SK-N-SH (cell line): ENCODE data around the gene TCP1. TPM values are rescaled to one million over a fixed set of nuclear protein-coding genes. Genes with fewer than 3 reads are reported as not detected.

Experiments used
- CTCF ChIA-PET: fragments of 300-600, 350-600 bp; formaldehyde crosslinking; extraction: SDS; loops from one replicate; lab custom pipeline; 2021; lab: Yijun Ruan, JAX
- POLR2A ChIA-PET: fragments of 350-600 bp; sonication (Branson Sonifier 250); formaldehyde crosslinking; extraction: SDS; loops from one replicate; lab custom pipeline; 2020; ENCODE audit warnings: antibody characterized with exemption, inconsistent platforms; lab: Yijun Ruan, JAX
- DNase-seq: peaks from one replicate; pipeline ENCODE4 v3.0.0; 2012
- H2AFZ ChIP-seq: fragments of 200-600 bp; sonication (generic); 2 replicates; pipeline ENCODE4 v1.8.1; 2016; ENCODE audit warnings: antibody characterized with exemption, mild to moderate bottlenecking, low read depth
- H3F3A ChIP-seq: fragments of 200-600 bp; sonication (generic); replicated peaks from 2 replicates; pipeline ENCODE3; 2016; ENCODE audit warnings: antibody characterized with exemption, mild to moderate bottlenecking; ENCODE audit not compliant: insufficient read depth
- H3K27ac ChIP-seq, 2 experiments: fragments of 200-500 bp in 1 of 2; fragments of 200-600 bp in 1 of 2; sonication (Bioruptor generic) in 1 of 2; sonication (generic), shearing (Covaris generic) in 1 of 2; 2 replicates each; pipeline versions ENCODE4 v1.5.1 to v1.6.1; 2014 to 2016; ENCODE audit warnings: low read depth in 2 of 2, inconsistent platforms in 1 of 2, low read length in 1 of 2, mild to moderate bottlenecking in 1 of 2, mixed read lengths in 1 of 2
- H3K27me3 ChIP-seq: fragments of 200-600 bp; sonication (generic), shearing (Covaris generic); 2 replicates; pipeline ENCODE4 v1.6.1; 2016; ENCODE audit warnings: mixed run types; ENCODE audit not compliant: insufficient read depth
- H3K36me3 ChIP-seq, 2 experiments: fragments of 200-500 bp in 1 of 2; fragments of 200-600 bp in 1 of 2; sonication (Bioruptor generic) in 1 of 2; sonication (generic) in 1 of 2; replicated peaks in 1 of 2; 2 replicates each; pipeline versions ENCODE3 to v1.5.1; 2014 to 2016; ENCODE audit warnings: low read length in 1 of 2, mild to moderate bottlenecking in 1 of 2; ENCODE audit not compliant: insufficient read depth in 2 of 2, control insufficient read depth in 1 of 2
- H3K4me1 ChIP-seq, 2 experiments: fragments of 200-500 bp in 1 of 2; fragments of 200-600 bp in 1 of 2; sonication (Bioruptor generic) in 1 of 2; sonication (generic), shearing (Covaris generic) in 1 of 2; 2 replicates each; pipeline versions ENCODE4 v1.5.1 to v1.6.1; 2014 to 2016; ENCODE audit warnings: low read depth in 1 of 2, low read length in 1 of 2, mixed run types in 1 of 2; ENCODE audit not compliant: insufficient read depth in 2 of 2, control insufficient read depth in 1 of 2
- H3K4me2 ChIP-seq: fragments of 200-600 bp; sonication (generic), shearing (Covaris generic); 2 replicates; pipeline ENCODE4 v1.6.1; 2017; ENCODE audit warnings: mixed run types
- H3K4me3 ChIP-seq, 2 experiments: fragments of 200-500 bp in 1 of 2; fragments of 200-600 bp in 1 of 2; sonication (Bioruptor generic) in 1 of 2; sonication (generic), shearing (Covaris generic) in 1 of 2; 2 replicates each; pipeline versions ENCODE4 v1.5.1 to v1.8.1; 2014 to 2016; ENCODE audit warnings: low read depth in 2 of 2, inconsistent platforms in 1 of 2, low read length in 1 of 2, mild to moderate bottlenecking in 1 of 2, mixed read lengths in 1 of 2, moderate library complexity in 1 of 2
- H3K79me2 ChIP-seq: fragments of 200-600 bp; sonication (generic); 2 replicates; pipeline ENCODE4 v1.8.1; 2017; ENCODE audit warnings: mild to moderate bottlenecking; ENCODE audit not compliant: insufficient read depth
- H3K9ac ChIP-seq: fragments of 200-600 bp; sonication (generic); 2 replicates; pipeline ENCODE4 v1.6.1; 2017; ENCODE audit warnings: mixed run types
- H3K9me2 ChIP-seq: fragments of 200-600 bp; sonication (generic); 2 replicates; pipeline ENCODE4 v1.6.1; 2017; ENCODE audit warnings: mixed run types
- H3K9me3 ChIP-seq: fragments of 200-600 bp; sonication (generic); 2 replicates; pipeline ENCODE4 v1.6.1; 2017; ENCODE audit warnings: mixed run types, mild to moderate bottlenecking, moderate library complexity
- H4K20me1 ChIP-seq: fragments of 200-600 bp; sonication (generic); 2 replicates; pipeline ENCODE4 v1.6.1; 2017; ENCODE audit warnings: mild to moderate bottlenecking, mixed run types; ENCODE audit not compliant: insufficient read depth
- EP300 ChIP-seq, 2 experiments: IDR thresholded peaks; 2 replicates each; pipeline versions ENCODE4 v1.4.0 to v1.6.1; 2012; ENCODE audit warnings: borderline replicate concordance in 1 of 2, low read depth in 1 of 2, low read length in 1 of 2
- EZH2phosphoT487 ChIP-seq: fragments of 200-600 bp; sonication (generic); IDR thresholded peaks from 2 replicates; pipeline ENCODE4 v1.6.1; 2017; ENCODE audit warnings: low read depth, mixed run types, mild to moderate bottlenecking, antibody characterized with exemption, moderate library complexity, borderline replicate concordance
- FOSL2 ChIP-seq: IDR thresholded peaks from 2 replicates; pipeline ENCODE4 v1.4.0; 2012; ENCODE audit warnings: low read depth, mild to moderate bottlenecking, moderate library complexity, borderline replicate concordance
- FOXJ3 ChIP-seq: sonication (generic); formaldehyde crosslinking; IDR thresholded peaks from 2 replicates; pipeline ENCODE4 v1.5.1; 2020; ENCODE audit warnings: mild to moderate bottlenecking, missing genetic modification reagents
- GABPA ChIP-seq: IDR thresholded peaks from 2 replicates; pipeline ENCODE4 v1.4.0; 2012; ENCODE audit warnings: low read depth, mild to moderate bottlenecking
- MEF2A ChIP-seq: IDR thresholded peaks from 2 replicates; pipeline ENCODE4 v1.4.0; 2012; ENCODE audit warnings: low read depth, borderline replicate concordance
- MXI1 ChIP-seq: IDR thresholded peaks from 2 replicates; pipeline ENCODE4 v1.6.1; 2012; ENCODE audit warnings: mild to moderate bottlenecking, low read depth, low read length, improper control_type of control experiment
- NRF1 ChIP-seq: IDR thresholded peaks from 2 replicates; pipeline ENCODE4 v1.6.1; 2012; ENCODE audit warnings: low read depth, mild to moderate bottlenecking, low read length
- POLR2AphosphoS5 ChIP-seq: IDR thresholded peaks from 2 replicates; pipeline ENCODE4 v1.6.1; 2012; ENCODE audit warnings: low read depth, low read length
- RXRA ChIP-seq: IDR thresholded peaks from 2 replicates; pipeline ENCODE4 v1.4.0; 2012; ENCODE audit warnings: low read depth, mild to moderate bottlenecking, borderline replicate concordance
- SIN3A ChIP-seq: IDR thresholded peaks from 2 replicates; pipeline ENCODE4 v1.6.1; 2012; ENCODE audit warnings: low read depth, mild to moderate bottlenecking, low read length, moderate library complexity, borderline replicate concordance
- SMC3 ChIP-seq: IDR thresholded peaks from 2 replicates; pipeline ENCODE4 v1.6.1; 2012; ENCODE audit warnings: low read depth, low read length, improper control_type of control experiment
- TAF1 ChIP-seq: IDR thresholded peaks from 2 replicates; pipeline ENCODE4 v1.6.1; 2012; ENCODE audit warnings: low read depth, mild to moderate bottlenecking, low read length, moderate library complexity, borderline replicate concordance
- TCF12 ChIP-seq: IDR thresholded peaks from 2 replicates; pipeline ENCODE4 v1.4.0; 2012
- WGBS: methylation state at CpG from one replicate; pipeline ENCODE4 v1.1.6; 2017; ENCODE audit warnings: low lambda C conversion rate; 5-methylcytosine and 5-hydroxymethylcytosine counted together
- polyA plus RNA-seq, 3 experiments: library from polyadenylated mRNA; depleted of rRNA; stranded (reverse); fragments of >200 nt; gene quantifications; 2 replicates each; pipeline ENCODE4 v1.2.3, GENCODE V29; 2012
- TF ChIP-seq, protein P1 (sequence below): IDR thresholded peaks from 2 replicates; pipeline ENCODE4; 2012
- TF ChIP-seq, protein P2 (sequence below): fragments of 150-350 bp; IDR thresholded peaks from 2 replicates; pipeline ENCODE4 v1.6.1; 2017; ENCODE audit warnings: antibody characterized with exemption, low read length, low read depth, borderline replicate concordance
- TF ChIP-seq, protein P3 (sequence below): IDR thresholded peaks from 2 replicates; pipeline ENCODE4 v1.4.0; 2012; ENCODE audit warnings: low read depth
- TF ChIP-seq, protein P4 (sequence below): IDR thresholded peaks from 2 replicates; pipeline ENCODE4 v1.4.0; 2012; ENCODE audit warnings: low read depth, borderline replicate concordance

Gene TCP1
- polyA plus RNA-seq, 1 of the 3 experiments (the other 2 are of a cell fraction): 154 TPM

DNA sequence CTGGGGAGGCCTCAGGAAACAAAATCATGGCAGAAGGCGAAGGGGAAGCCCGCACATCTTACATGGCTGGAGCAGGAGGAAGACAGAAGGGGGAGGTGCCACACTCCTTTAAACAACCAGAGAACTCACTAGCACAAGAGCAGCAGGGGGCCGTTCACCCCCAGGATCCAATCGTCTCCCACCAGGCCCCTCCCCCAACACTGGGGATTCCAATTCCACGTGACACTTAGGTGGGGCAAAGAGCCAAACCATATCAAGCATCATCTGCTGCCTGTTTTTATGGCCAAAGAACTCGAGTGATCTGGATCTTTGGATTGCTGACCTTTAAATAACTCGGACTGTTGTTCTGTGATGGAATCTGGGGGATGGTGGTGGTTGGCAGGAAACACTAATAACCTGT is 38.7 kb upstream of the TCP1 start:
- Histone ChIP-seq H3K27me3 (no peaks in the 10 kb centered on the region), H3K4me3 (no peak overlapping the region), H2AFZ (no peak overlapping the region), H3K27ac (no peak overlapping the region), H3K4me2 (no peak overlapping the region), H3K9me3 (no peaks in the 10 kb centered on the region), H3K36me3 (no peaks in the 10 kb centered on the region), H3K9me2 (no peaks in the 10 kb centered on the region), H3K4me1 (no peaks in the 10 kb centered on the region), H3K79me2 (no peaks in the 10 kb centered on the region), H3F3A (no peaks in the 10 kb centered on the region), H3K9ac (no peak overlapping the region), H4K20me1 (no peaks in the 10 kb centered on the region)
- POLR2A ChIA-PET: no interaction called here
- 47% methylated on average over 6 of the region's 7 CpGs for WGBS
- DNase-seq: no peak
- CTCF ChIA-PET: no interaction called here
- TF ChIP-seq, protein P1, sequence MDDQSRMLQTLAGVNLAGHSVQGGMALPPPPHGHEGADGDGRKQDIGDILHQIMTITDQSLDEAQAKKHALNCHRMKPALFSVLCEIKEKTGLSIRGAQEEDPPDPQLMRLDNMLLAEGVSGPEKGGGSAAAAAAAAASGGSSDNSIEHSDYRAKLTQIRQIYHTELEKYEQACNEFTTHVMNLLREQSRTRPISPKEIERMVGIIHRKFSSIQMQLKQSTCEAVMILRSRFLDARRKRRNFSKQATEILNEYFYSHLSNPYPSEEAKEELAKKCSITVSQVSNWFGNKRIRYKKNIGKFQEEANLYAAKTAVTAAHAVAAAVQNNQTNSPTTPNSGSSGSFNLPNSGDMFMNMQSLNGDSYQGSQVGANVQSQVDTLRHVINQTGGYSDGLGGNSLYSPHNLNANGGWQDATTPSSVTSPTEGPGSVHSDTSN: no peak
- no peak for TF ChIP-seq SMC3

DNA sequence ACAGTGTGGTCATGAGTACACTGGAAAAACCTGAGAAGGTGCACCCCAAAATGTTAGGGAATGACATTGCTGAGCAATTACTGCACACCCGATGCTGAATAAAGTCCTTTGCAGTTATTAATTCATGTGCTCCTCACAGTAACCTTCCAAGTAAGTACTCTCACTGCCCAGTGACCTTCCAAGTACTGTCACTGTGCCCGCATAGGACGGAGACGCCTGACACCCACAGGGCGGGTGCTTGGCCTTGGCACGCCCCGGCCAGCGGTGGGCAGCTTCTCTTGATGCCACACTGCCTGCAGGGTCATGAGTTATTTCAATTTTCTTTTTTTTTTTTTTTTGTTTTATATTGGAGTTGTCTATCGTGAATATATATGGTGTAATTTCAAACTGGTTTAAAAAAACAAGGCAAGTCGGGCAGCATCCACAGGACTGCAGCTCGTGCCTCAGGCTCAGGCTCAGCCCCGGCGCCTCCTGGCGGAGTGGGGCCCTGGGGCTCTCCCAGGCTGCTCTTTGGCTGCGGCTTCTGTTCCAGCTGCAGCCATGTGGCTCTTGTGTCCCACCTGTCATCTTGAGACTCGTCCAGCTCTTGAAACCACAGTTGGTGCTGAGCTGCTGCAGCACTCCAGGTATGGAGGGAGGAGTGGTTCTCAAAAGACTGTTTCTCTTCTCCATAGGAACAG is 37.7 kb upstream of the TCP1 start:
- DNase-seq: no peak
- no peak overlapping the region for H3K27ac ChIP-seq
- no peaks in the 10 kb centered on the region for H3F3A ChIP-seq
- no peak overlapping the region for H3K9ac ChIP-seq
- no peak overlapping the region for H2AFZ ChIP-seq
- no peaks in the 10 kb centered on the region for H3K9me2 ChIP-seq
- TF ChIP-seq POLR2AphosphoS5 (no peak), EP300 (IDR thresholded peaks at IDR 0.05; ENCODE audit: borderline replicate concordance in 1 of 2, low read depth in 1 of 2, low read length in 1 of 2) (no peak), NRF1 (no peak)
- TF ChIP-seq, protein P2, sequence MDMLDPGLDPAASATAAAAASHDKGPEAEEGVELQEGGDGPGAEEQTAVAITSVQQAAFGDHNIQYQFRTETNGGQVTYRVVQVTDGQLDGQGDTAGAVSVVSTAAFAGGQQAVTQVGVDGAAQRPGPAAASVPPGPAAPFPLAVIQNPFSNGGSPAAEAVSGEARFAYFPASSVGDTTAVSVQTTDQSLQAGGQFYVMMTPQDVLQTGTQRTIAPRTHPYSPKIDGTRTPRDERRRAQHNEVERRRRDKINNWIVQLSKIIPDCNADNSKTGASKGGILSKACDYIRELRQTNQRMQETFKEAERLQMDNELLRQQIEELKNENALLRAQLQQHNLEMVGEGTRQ: no peak
- TF ChIP-seq, protein P3, sequence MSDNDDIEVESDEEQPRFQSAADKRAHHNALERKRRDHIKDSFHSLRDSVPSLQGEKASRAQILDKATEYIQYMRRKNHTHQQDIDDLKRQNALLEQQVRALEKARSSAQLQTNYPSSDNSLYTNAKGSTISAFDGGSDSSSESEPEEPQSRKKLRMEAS: no peak
- no peaks in the 10 kb centered on the region for H3K9me3 ChIP-seq
- CTCF ChIA-PET: interaction anchor here (0.7 kb wide), 1 partner anchor 10 kb away, joined by 3 read pairs; no protein-coding TSS in a partner anchor
- no peaks in the 10 kb centered on the region for H3K27me3 ChIP-seq
- H3K79me2 ChIP-seq: no peaks in the 10 kb centered on the region
- no peaks in the 10 kb centered on the region for H3K4me1 ChIP-seq
- no peaks in the 10 kb centered on the region for H3K36me3 ChIP-seq
- H3K4me2 ChIP-seq: no peak overlapping the region
- H4K20me1 ChIP-seq: no peaks in the 10 kb centered on the region
- WGBS: 83% methylated on average over 16 of the region's 16 CpGs
- POLR2A ChIA-PET: no interaction called here
- H3K4me3 ChIP-seq: no peak overlapping the region

DNA sequence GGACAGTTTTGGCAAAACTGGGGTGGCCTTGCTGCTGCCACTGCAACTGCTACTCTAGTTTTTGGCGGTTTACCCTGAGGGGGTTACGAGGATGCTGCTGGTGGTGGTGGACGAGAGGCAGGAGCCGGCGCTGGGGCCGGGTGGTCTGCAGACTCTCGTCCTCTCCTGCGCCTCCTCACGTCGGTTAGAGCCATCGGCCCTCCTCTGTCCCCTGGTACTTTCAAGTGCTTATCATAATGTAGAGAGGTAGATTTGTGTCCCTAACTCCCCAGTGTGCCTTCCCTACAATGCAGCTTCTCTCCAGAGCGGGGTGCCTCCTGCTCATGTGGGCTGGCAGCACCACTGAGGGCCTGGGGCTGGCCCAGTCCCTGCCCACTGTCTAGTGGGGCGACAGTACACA is 36.6 kb upstream of the TCP1 start:
- TF ChIP-seq FOSL2 (no peak), MEF2A (no peak), GABPA (no peak), SMC3 (no peak), TAF1 (no peak), EZH2phosphoT487 (no peak), POLR2AphosphoS5 (no peak), RXRA (no peak), FOXJ3 (CRISPR knock-in tag) (no peak), TCF12 (no peak), MXI1 (no peak), SIN3A (no peak)
- TF ChIP-seq, protein P4, sequence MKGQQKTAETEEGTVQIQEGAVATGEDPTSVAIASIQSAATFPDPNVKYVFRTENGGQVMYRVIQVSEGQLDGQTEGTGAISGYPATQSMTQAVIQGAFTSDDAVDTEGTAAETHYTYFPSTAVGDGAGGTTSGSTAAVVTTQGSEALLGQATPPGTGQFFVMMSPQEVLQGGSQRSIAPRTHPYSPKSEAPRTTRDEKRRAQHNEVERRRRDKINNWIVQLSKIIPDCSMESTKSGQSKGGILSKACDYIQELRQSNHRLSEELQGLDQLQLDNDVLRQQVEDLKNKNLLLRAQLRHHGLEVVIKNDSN: no peak
- TF ChIP-seq, protein P3: no peak
- Histone ChIP-seq H3K4me2 (no peak overlapping the region), H3K27me3 (no peaks in the 10 kb centered on the region), H2AFZ (no peak overlapping the region), H3K79me2 (no peaks in the 10 kb centered on the region), H3K9me3 (no peaks in the 10 kb centered on the region), H3K9me2 (no peaks in the 10 kb centered on the region), H3K9ac (no peak overlapping the region), H3K36me3 (no peaks in the 10 kb centered on the region), H3K27ac (no peak overlapping the region), H3K4me3 (no peak overlapping the region), H3K4me1 (no peaks in the 10 kb centered on the region), H3F3A (no peaks in the 10 kb centered on the region), H4K20me1 (no peaks in the 10 kb centered on the region)
- DNase-seq: no peak
- ChIA-PET POLR2A (no interaction called here), CTCF (interaction anchor here (0.6 kb wide), 1 partner anchor 14 kb away, joined by 3 read pairs; no protein-coding TSS in a partner anchor)
- 76% methylated on average over 13 of the region's 13 CpGs for WGBS
